Ovary (tissue), 3 donors: Measurements from ENCODE around the gene CDKL2.
"Not testable (repeated sequence)": the region's sequence is repeated elsewhere in the genome, so short reads cannot be mapped to it uniquely, and the experiment has no call there.

Source experiments
- POLR2A ChIP-seq: fragments of 450-650 bp; IDR thresholded peaks from one replicate; pipeline ENCODE4 v1.6.1; 2017; ENCODE audit warnings: antibody characterized with exemption, mild to moderate bottlenecking, moderate library complexity
- TF ChIP-seq, protein P1 (sequence below), 3 donors: fragments of 450-650 bp in 2 of 3; fragments of 200-600 bp in 1 of 3; IDR thresholded peaks; one replicate each; pipeline versions ENCODE4 v1.5.1 to v1.8.0; 2016 to 2022; ENCODE audit warnings: antibody characterized with exemption in 3 of 3, mild to moderate bottlenecking in 1 of 3
- donor health status: DM: no; HTN: no; CAD: no.

DNA sequence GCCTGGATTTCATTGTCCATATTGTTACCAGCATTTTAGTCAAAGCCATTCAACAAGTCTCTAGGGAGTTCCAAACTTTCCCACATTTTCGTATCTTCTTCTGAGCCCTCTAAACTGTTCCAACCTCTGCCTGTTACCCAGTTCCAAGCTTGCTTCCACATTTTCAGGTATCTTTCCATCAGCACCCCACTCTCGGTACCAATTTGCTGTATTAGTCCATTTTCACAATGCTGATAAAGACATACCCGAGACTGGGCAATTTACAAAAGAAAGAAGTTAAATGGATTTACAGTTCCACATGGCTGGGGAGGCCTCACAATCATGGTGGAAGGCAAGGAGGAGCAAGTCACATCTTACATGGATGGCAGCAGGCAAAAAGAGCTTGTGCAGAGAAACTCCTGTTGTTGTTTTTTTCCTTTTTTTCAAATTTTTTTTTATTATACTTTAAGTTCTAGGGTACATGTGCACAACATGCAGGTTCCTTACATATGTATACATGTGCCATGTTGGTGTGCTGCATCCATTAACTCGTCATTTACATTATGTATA lies 96.9 kb downstream of the CDKL2 start:
- not testable (repeated sequence) for TF ChIP-seq POLR2A
- TF ChIP-seq, protein P1, sequence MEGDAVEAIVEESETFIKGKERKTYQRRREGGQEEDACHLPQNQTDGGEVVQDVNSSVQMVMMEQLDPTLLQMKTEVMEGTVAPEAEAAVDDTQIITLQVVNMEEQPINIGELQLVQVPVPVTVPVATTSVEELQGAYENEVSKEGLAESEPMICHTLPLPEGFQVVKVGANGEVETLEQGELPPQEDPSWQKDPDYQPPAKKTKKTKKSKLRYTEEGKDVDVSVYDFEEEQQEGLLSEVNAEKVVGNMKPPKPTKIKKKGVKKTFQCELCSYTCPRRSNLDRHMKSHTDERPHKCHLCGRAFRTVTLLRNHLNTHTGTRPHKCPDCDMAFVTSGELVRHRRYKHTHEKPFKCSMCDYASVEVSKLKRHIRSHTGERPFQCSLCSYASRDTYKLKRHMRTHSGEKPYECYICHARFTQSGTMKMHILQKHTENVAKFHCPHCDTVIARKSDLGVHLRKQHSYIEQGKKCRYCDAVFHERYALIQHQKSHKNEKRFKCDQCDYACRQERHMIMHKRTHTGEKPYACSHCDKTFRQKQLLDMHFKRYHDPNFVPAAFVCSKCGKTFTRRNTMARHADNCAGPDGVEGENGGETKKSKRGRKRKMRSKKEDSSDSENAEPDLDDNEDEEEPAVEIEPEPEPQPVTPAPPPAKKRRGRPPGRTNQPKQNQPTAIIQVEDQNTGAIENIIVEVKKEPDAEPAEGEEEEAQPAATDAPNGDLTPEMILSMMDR (IDR thresholded peaks at IDR 0.05) = not testable (repeated sequence)
